ENCODE data around the gene SGPP2. TPM values are rescaled to one million over a fixed set of nuclear protein-coding genes. Genes with fewer than 3 reads are reported as not detected.

SGPP2 gene
- total and polyA plus RNA-seq, 4 donors, result 3.9 to 39.5 (median 23.0) TPM

DNA sequence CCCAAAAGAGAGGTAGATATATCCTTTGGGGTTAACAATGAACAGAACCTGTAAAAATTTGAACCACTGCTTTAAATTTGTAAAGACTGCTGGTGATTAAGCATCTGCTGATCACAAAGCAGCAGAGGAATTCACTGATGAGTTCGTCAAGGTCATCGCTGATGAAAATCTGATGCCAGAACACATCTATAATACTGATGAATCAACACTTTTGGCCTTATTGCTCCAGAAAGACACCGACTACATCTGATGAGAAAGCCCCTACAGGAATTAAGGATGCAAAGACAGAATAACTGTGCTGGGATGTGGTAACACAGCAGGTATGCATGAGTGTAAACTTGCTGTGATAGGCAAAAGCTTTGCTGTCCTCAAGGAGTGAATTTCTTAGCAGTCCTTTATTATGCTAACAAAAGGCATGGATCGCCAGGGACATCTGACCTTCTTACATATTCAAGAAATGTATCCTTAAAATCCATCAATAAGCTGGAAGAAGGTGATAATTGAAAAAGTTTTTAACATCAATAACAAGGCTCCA lies 30.5 kb upstream of the SGPP2 start:
- Histone ChIP-seq H3K27me3 (ENCODE audit: control insufficient read depth in 3 of 3, insufficient read depth in 3 of 3, low read length in 2 of 3) (no peaks in the 10 kb centered on the region), H3K4me1 (ENCODE audit: control insufficient read depth in 5 of 5, insufficient read depth in 5 of 5, low read length in 5 of 5) (peaks cover 0 to 6% (median 0%) of the 10 kb centered on the region in 5 donors), H3K36me3 (ENCODE audit: control insufficient read depth in 4 of 4, insufficient read depth in 4 of 4, low read length in 4 of 4) (no peaks in the 10 kb centered on the region), H3K9ac (ENCODE audit: insufficient read depth in 1 of 2, low read length in 2 of 2) (no peak overlapping the region), H3K4me3 (no peak overlapping the region), H3K9me3 (ENCODE audit: control insufficient read depth in 4 of 4, insufficient read depth in 3 of 4, low read length in 3 of 4) (no peaks in the 10 kb centered on the region), H3K27ac (ENCODE audit: low read depth in 1 of 2, low read length in 1 of 2) (no peak overlapping the region)
- DNase-seq (no peak), ATAC-seq (ENCODE audit: insufficient read depth, low FRiP score) (no peak)
- 80 to 89% methylated on average over 4 of the region's 4 CpGs for WGBS, 2 donors
- TF ChIP-seq, protein P1, sequence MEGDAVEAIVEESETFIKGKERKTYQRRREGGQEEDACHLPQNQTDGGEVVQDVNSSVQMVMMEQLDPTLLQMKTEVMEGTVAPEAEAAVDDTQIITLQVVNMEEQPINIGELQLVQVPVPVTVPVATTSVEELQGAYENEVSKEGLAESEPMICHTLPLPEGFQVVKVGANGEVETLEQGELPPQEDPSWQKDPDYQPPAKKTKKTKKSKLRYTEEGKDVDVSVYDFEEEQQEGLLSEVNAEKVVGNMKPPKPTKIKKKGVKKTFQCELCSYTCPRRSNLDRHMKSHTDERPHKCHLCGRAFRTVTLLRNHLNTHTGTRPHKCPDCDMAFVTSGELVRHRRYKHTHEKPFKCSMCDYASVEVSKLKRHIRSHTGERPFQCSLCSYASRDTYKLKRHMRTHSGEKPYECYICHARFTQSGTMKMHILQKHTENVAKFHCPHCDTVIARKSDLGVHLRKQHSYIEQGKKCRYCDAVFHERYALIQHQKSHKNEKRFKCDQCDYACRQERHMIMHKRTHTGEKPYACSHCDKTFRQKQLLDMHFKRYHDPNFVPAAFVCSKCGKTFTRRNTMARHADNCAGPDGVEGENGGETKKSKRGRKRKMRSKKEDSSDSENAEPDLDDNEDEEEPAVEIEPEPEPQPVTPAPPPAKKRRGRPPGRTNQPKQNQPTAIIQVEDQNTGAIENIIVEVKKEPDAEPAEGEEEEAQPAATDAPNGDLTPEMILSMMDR (IDR thresholded peaks at IDR 0.05; ENCODE audit: control extremely low read depth, extremely low read depth), result no peak

DNA sequence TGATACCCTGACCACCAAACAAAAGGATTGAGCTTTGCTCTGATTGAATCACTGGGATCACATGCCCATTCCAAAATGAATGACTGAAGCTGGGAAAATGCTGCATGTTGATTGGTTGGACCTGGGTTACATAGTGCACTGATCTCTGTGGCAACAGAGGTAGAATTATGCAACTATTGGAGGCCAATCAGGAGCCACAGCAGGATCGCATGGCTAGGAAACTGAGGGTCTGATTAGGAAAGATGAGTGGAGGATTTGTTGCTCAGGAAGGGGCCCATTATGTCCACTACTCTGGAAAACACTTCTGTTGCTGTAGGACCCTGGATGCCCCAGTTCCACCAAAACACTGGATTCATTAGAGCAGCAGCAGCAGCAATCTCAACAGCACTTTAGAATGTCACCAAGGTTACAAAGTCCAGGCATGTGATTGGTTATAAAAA lies 25.9 kb upstream of the SGPP2 start:
- TF ChIP-seq, protein P1 (IDR thresholded peaks at IDR 0.05; ENCODE audit: control extremely low read depth, extremely low read depth), result no peak
- peak in 1 of 3 donors; percentile 17 for DNase-seq

DNA sequence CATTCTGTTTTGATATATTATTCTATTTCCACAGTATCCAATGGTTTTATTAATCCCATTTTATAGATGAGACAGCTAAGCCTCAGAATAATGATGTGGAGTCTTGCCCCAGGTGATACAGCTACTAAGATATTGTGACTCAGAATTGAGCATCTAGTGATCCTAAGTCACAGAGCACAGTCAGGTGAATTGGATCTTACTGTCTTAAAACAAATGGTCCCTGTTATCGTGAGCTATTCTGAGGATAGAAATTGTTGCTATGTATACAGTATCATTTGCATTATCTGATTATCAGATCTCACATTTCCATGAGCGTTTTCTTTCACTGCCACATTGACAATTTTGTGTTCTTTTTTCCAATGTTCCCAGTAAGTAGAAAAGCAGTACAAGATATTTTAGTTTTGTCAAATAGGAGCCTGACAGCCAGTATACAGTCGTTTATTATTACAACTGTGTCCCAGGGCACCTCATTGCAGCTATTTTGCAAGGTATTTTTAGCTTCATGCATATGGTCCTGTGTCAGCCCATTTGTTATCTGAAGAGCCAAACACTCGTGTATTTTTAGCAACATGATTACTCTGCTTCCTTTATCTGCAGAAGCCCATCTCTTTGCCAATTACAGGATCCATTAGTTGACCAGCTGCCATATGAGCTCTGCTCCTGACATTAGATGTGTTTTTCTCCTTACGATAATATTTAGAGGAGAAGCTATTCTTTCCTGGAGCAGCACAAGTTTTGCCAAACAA lies 25.1 kb upstream of the SGPP2 start:
- no peaks in the 10 kb centered on the region for H3K27me3 ChIP-seq (ENCODE audit: control insufficient read depth in 3 of 3, insufficient read depth in 3 of 3, low read length in 2 of 3)
- ATAC-seq (ENCODE audit: insufficient read depth, low FRiP score) (no peak), DNase-seq (peak in 1 of 3 donors; percentile 30)
- peaks cover 0 to 2% (median 0%) of the 10 kb centered on the region in 4 donors for H3K9me3 ChIP-seq (ENCODE audit: control insufficient read depth in 4 of 4, insufficient read depth in 3 of 4, low read length in 3 of 4)
- TF ChIP-seq, protein P1 (IDR thresholded peaks at IDR 0.05; ENCODE audit: control extremely low read depth, extremely low read depth), result no peak
- H3K4me3 ChIP-seq, result no peak overlapping the region
- no peak overlapping the region for H3K9ac ChIP-seq (ENCODE audit: insufficient read depth in 1 of 2, low read length in 2 of 2)
- H3K4me1 ChIP-seq (ENCODE audit: control insufficient read depth in 5 of 5, insufficient read depth in 5 of 5, low read length in 5 of 5), result peaks cover 0 to 15% (median 3%) of the 10 kb centered on the region in 5 donors
- peak overlapping the region in 1 of 2 donors; percentile 53 for H3K27ac ChIP-seq (ENCODE audit: low read depth in 1 of 2, low read length in 1 of 2)
- no peaks in the 10 kb centered on the region for H3K36me3 ChIP-seq (ENCODE audit: control insufficient read depth in 4 of 4, insufficient read depth in 4 of 4, low read length in 4 of 4)
- 42 to 54% methylated on average over 5 of the region's 5 CpGs for WGBS, 2 donors

More for the DNA sequence above, 25.9 kb upstream of the SGPP2 start:
- H3K4me3 ChIP-seq, result no peak overlapping the region
- no peak for ATAC-seq (ENCODE audit: insufficient read depth, low FRiP score)
- H3K36me3 ChIP-seq (ENCODE audit: control insufficient read depth in 4 of 4, insufficient read depth in 4 of 4, low read length in 4 of 4), result no peaks in the 10 kb centered on the region
- no peak overlapping the region for H3K9ac ChIP-seq (ENCODE audit: insufficient read depth in 1 of 2, low read length in 2 of 2)
- peaks cover 0 to 15% (median 3%) of the 10 kb centered on the region in 5 donors for H3K4me1 ChIP-seq (ENCODE audit: control insufficient read depth in 5 of 5, insufficient read depth in 5 of 5, low read length in 5 of 5)
- 34 to 51% methylated on average over 1 of the region's 1 CpG for WGBS, 2 donors
- no peaks in the 10 kb centered on the region for H3K27me3 ChIP-seq (ENCODE audit: control insufficient read depth in 3 of 3, insufficient read depth in 3 of 3, low read length in 2 of 3)
- H3K27ac ChIP-seq (ENCODE audit: low read depth in 1 of 2, low read length in 1 of 2), result no peak overlapping the region
- H3K9me3 ChIP-seq (ENCODE audit: control insufficient read depth in 4 of 4, insufficient read depth in 3 of 4, low read length in 3 of 4), result no peaks in the 10 kb centered on the region

Measured in lung (tissue), 12 donors.